ENCODE data around the gene KNCN. TPM values are rescaled to one million over a fixed set of nuclear protein-coding genes. Genes with fewer than 3 reads are reported as not detected.
A peak's percentile ranks its signal among the peaks of the same experiment; 100 is the strongest.

The KNCN gene
- total and polyA plus RNA-seq, 8 donors: not detected

GRCh38 chr1:46530791-46531409 lies 20.5 kb downstream of the KNCN start:
- H3K4me1 ChIP-seq: peaks cover 0 to 3% (median 0%) of the 10 kb centered on the region in 3 donors
- WGBS, 2 donors: 62 to 72% methylated on average over 6 of the region's 6 CpGs
- peak in 1 of 6 donors; percentile 26 for DNase-seq
- no peak overlapping the region for H3K27ac ChIP-seq
- ATAC-seq: no peak
- H3K27me3 ChIP-seq: no peaks in the 10 kb centered on the region
- TF ChIP-seq, protein P1, sequence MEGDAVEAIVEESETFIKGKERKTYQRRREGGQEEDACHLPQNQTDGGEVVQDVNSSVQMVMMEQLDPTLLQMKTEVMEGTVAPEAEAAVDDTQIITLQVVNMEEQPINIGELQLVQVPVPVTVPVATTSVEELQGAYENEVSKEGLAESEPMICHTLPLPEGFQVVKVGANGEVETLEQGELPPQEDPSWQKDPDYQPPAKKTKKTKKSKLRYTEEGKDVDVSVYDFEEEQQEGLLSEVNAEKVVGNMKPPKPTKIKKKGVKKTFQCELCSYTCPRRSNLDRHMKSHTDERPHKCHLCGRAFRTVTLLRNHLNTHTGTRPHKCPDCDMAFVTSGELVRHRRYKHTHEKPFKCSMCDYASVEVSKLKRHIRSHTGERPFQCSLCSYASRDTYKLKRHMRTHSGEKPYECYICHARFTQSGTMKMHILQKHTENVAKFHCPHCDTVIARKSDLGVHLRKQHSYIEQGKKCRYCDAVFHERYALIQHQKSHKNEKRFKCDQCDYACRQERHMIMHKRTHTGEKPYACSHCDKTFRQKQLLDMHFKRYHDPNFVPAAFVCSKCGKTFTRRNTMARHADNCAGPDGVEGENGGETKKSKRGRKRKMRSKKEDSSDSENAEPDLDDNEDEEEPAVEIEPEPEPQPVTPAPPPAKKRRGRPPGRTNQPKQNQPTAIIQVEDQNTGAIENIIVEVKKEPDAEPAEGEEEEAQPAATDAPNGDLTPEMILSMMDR (IDR thresholded peaks at IDR 0.05): no peak
- intact Hi-C loops (cut with DNase I): no loop called here
- H3K36me3 ChIP-seq: no peaks in the 10 kb centered on the region
- no peaks in the 10 kb centered on the region for H3K9me3 ChIP-seq
- no peak for FAIRE-seq
- no peak overlapping the region for H3K4me3 ChIP-seq

DNA sequence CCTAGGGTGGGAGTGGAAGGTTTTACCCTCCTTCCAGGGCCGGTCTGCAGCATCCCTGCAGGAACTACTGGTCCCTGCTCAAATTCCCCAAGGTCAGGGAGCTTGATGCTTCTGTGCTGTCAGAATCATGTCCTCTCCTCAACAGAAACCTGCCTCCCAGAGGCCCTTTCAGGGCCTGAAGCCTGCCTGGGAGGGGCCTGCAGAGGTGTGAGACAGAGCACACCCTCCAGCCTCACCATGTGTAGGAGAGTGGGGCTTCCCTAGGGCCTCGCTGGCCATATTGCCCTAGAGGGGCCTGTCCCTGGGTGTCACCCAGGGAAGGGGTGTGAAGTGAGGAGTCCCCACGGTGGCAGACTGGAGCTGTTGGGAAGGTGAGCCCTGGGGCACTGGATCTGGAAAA lies 21.1 kb downstream of the KNCN start:
- TF ChIP-seq, protein P1 (IDR thresholded peaks at IDR 0.05): no peak
- Histone ChIP-seq H3K27ac (no peak overlapping the region), H3K4me1 (peaks cover 0 to 3% (median 0%) of the 10 kb centered on the region in 3 donors), H3K9me3 (no peaks in the 10 kb centered on the region), H3K4me3 (no peak overlapping the region), H3K27me3 (no peaks in the 10 kb centered on the region), H3K36me3 (no peaks in the 10 kb centered on the region)
- no peak for FAIRE-seq
- intact Hi-C loops (cut with DNase I): no loop called here
- no peak for ATAC-seq
- DNase-seq: peak in 1 of 6 donors; percentile 26
- WGBS, 2 donors: 62 to 80% methylated on average over 3 of the region's 3 CpGs

GRCh38 chr1:46529031-46529630 lies 22.3 kb downstream of the KNCN start:
- DNase-seq: peak in 1 of 6 donors; percentile 7
- intact Hi-C loops (cut with DNase I): loop anchor here in 2 of 3 donors (2.0 to 5.0 kb wide), 3 partner anchors 47 to 82 kb away; no protein-coding TSS in a partner anchor
- ATAC-seq: no peak
- Histone ChIP-seq H3K4me3 (no peak overlapping the region), H3K4me1 (peaks cover 0 to 3% (median 0%) of the 10 kb centered on the region in 3 donors), H3K27me3 (no peaks in the 10 kb centered on the region), H3K27ac (no peak overlapping the region), H3K9me3 (no peaks in the 10 kb centered on the region), H3K36me3 (no peaks in the 10 kb centered on the region)
- TF ChIP-seq, protein P1 (IDR thresholded peaks at IDR 0.05): no peak
- WGBS, 2 donors: 41 to 54% methylated on average over 4 of the region's 4 CpGs
- no peak for FAIRE-seq

- Histone ChIP-seq H3K36me3 (no peaks in the 10 kb centered on the region), H3K27ac (no peak overlapping the region), H3K4me1 (peaks cover 0 to 3% (median 0%) of the 10 kb centered on the region in 3 donors), H3K4me3 (no peak overlapping the region), H3K27me3 (no peaks in the 10 kb centered on the region), H3K9me3 (no peaks in the 10 kb centered on the region)
- FAIRE-seq (no peak), ATAC-seq (no peak), DNase-seq (peak in 1 of 6 donors; percentile 14)
- 36 to 45% methylated on average over 11 of the region's 11 CpGs for WGBS, 2 donors
- intact Hi-C loops (cut with DNase I): loop anchor here in 2 of 3 donors (2.0 to 5.0 kb wide), 3 partner anchors 46 to 82 kb away; no protein-coding TSS in a partner anchor
- TF ChIP-seq, protein P1 (IDR thresholded peaks at IDR 0.05): no peak
Measured at GRCh38 chr1:46528297-46528955, 23.0 kb downstream of the KNCN start.

Measured in pancreas (tissue), 10 donors.